PC-9 (cell line): ENCODE data around the gene BABAM1. TPM values are rescaled to one million over a fixed set of nuclear protein-coding genes. Genes with fewer than 3 reads are reported as not detected.

Experiments
- BruUV-seq: library from RNA; stranded (reverse); fragments of 400-500 nt; replicated peaks from 2 replicates; lab custom pipeline; 2021; lab: Mats Ljungman, UMichigan
- CTCF ChIA-PET: fragments of 300-600 bp; sonication (Branson Sonifier 250); formaldehyde crosslinking; loops from one replicate; lab custom pipeline; 2022; ENCODE audit warnings: antibody characterized with exemption; lab: Charles Lee
- POLR2A ChIA-PET: fragments of 300-600 bp; sonication (Branson Sonifier 250); formaldehyde crosslinking; loops from one replicate; lab custom pipeline; 2022; ENCODE audit warnings: antibody characterized with exemption; ENCODE audit not compliant: unreplicated experiment; lab: Charles Lee
- DNase-seq, 2 experiments: peaks; one replicate each; pipeline versions ENCODE4 v3.0.0 to v3.0.0-alpha.2; 2015 to 2022; ENCODE audit warnings: mixed read lengths in 1 of 2
- H2AFZ ChIP-seq: fragments of 200-600 bp; sonication (generic); 2 replicates; pipeline ENCODE4 v1.8.1; 2017; ENCODE audit warnings: antibody characterized with exemption
- H3F3A ChIP-seq: fragments of 200-600 bp; sonication (generic); 2 replicates; pipeline ENCODE4 v1.8.1; 2017; ENCODE audit warnings: antibody characterized with exemption, mild to moderate bottlenecking, low read depth; ENCODE audit not compliant: insufficient read depth
- H3K27ac ChIP-seq: fragments of 200-600 bp; sonication (generic); 2 replicates; pipeline ENCODE4 v1.6.1; 2016; ENCODE audit warnings: mixed run types
- H3K27me3 ChIP-seq: fragments of 200-600 bp; sonication (generic); 2 replicates; pipeline ENCODE4 v1.6.1; 2016; ENCODE audit warnings: low read depth, mixed run types; ENCODE audit not compliant: insufficient read depth
- H3K36me3 ChIP-seq: fragments of 200-600 bp; sonication (generic); 2 replicates; pipeline ENCODE4 v1.6.1; 2016; ENCODE audit warnings: low read depth, mixed run types
- H3K4me1 ChIP-seq: fragments of 200-600 bp; sonication (generic); replicated peaks from 2 replicates; pipeline ENCODE4 v1.6.1; 2016; ENCODE audit warnings: mixed run types; ENCODE audit not compliant: insufficient read depth
- H3K4me2 ChIP-seq: fragments of 200-600 bp; sonication (generic); 2 replicates; pipeline ENCODE4 v1.6.1; 2017; ENCODE audit warnings: mixed run types
- H3K4me3 ChIP-seq: fragments of 200-600 bp; sonication (generic); 2 replicates; pipeline ENCODE4 v1.6.1; 2016; ENCODE audit warnings: mixed run types
- H3K79me2 ChIP-seq: fragments of 200-600 bp; sonication (generic); 2 replicates; pipeline ENCODE4 v1.6.1; 2017; ENCODE audit warnings: low read depth, mixed run types
- H3K9me2 ChIP-seq: fragments of 200-600 bp; sonication (generic); 2 replicates; pipeline ENCODE4 v1.8.1; 2017; ENCODE audit warnings: mild to moderate bottlenecking; ENCODE audit not compliant: insufficient read depth
- H3K9me3 ChIP-seq: fragments of 200-600 bp; sonication (generic); 2 replicates; pipeline ENCODE4 v1.8.1; 2016; ENCODE audit warnings: low read depth; ENCODE audit not compliant: insufficient read depth
- H4K20me1 ChIP-seq: fragments of 200-600 bp; sonication (generic); 2 replicates; pipeline ENCODE4 v1.8.1; 2017; ENCODE audit not compliant: insufficient read depth
- CTCF ChIP-seq: fragments of 200-600 bp; sonication (generic); conservative IDR thresholded peaks from 2 replicates; pipeline ENCODE4 v1.6.1; 2017; ENCODE audit warnings: mixed run types, antibody characterized with exemption, mild to moderate bottlenecking, moderate library complexity
- EZH2 ChIP-seq: fragments of 200-600 bp; sonication (generic); IDR thresholded peaks from 2 replicates; pipeline ENCODE4 v1.8.0; 2017; ENCODE audit warnings: antibody characterized with exemption, low read depth
- intact Hi-C: fragments of 100-400 bp; cut with micrococcal nuclease; formaldehyde crosslinking; loops from one replicate; pipeline ENCODE4 v1.10.0; 2022; ENCODE audit not compliant: unreplicated experiment
- total RNA-seq: library from RNA; stranded (reverse); gene quantifications from 2 replicates; pipeline ENCODE4 v1.2.3, GENCODE V29; 2021

BABAM1 gene
- total RNA-seq, 1 experiment from 2014 or later = 127 TPM

DNA sequence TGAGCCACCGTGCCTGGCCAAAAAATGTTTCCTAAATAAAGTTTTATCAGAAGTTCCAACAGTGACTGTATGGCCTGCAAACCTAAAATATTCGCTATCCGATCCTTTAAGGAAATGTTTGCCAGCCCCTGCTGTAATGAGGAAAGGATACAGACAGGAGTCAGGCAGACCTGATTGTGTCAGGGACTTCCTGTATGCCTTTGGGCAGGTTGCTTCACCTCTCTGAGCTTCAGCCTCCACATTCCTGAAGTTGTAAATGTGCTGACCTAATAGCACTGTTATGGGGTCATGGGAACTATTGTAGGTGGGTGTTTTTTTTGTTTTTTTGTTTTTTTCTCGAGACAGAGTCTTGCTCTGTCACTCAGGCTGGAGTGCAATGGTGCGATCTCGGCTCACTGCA lies 29.7 kb downstream of the BABAM1 start:
- Histone ChIP-seq H3K4me3 (no peak overlapping the region), H3K79me2 (peaks cover 48% of the 10 kb centered on the region), H3K4me1 (peaks cover 35% of the 10 kb centered on the region), H3K9me2 (no peaks in the 10 kb centered on the region), H3K27ac (peak overlapping the region; percentile 57), H2AFZ (no peak overlapping the region), H3K9me3 (no peaks in the 10 kb centered on the region), H3K36me3 (no peaks in the 10 kb centered on the region; the same call in 1 of the 2 replicates), H3F3A (peaks cover 63% of the 10 kb centered on the region), H3K27me3 (no peaks in the 10 kb centered on the region), H3K4me2 (peak overlapping the region; percentile 17; the same call in 1 of the 2 replicates), H4K20me1 (0 out of 2 replicates have a peak, but pooled peaks cover 5% of the 10 kb centered on the region)
- intact Hi-C loops = loop anchor here (1.0 kb wide), 1 partner anchor 172 kb away; no protein-coding TSS in a partner anchor
- BruUV-seq = no TSS peak
- peak in 1 of 2 experiments; percentile 84 for DNase-seq
- CTCF ChIA-PET = interaction anchor here (0.6 to 0.7 kb wide), 3 partner anchors 29 to 512 kb away, joined by 3 to 11 read pairs (median 7); no protein-coding TSS in a partner anchor
- no peak for TF ChIP-seq EZH2
- no peak for TF ChIP-seq CTCF
- POLR2A ChIA-PET = no interaction called here

- no TSS peak for BruUV-seq
- Histone ChIP-seq H3K4me3 (no peak overlapping the region), H3K79me2 (peaks cover 35% of the 10 kb centered on the region), H3K4me2 (no peak overlapping the region), H4K20me1 (no peaks in the 10 kb centered on the region), H2AFZ (no peak overlapping the region), H3K27me3 (no peaks in the 10 kb centered on the region), H3K27ac (no peak overlapping the region), H3K36me3 (no peaks in the 10 kb centered on the region; the same call in 1 of the 2 replicates), H3K9me3 (no peaks in the 10 kb centered on the region), H3K9me2 (no peaks in the 10 kb centered on the region), H3F3A (peaks cover 49% of the 10 kb centered on the region), H3K4me1 (peaks cover 42% of the 10 kb centered on the region)
- intact Hi-C loops = loop anchor here (10.0 kb wide), 1 partner anchor 586 kb away; the partner anchor contains the start of gene NWD1
- DNase-seq = no peak
- TF ChIP-seq EZH2 (no peak), CTCF (no peak)
- ChIA-PET CTCF (no interaction called here), POLR2A (interaction anchor here (0.6 to 0.7 kb wide), 2 partner anchors 16 to 37 kb away, joined by 3 to 20 read pairs; no protein-coding TSS in a partner anchor)
Observed at GRCh38 chr19:17300992-17301619, 33.9 kb downstream of the BABAM1 start.

- H3K4me2 ChIP-seq = peak overlapping the region; percentile 90
- no peaks in the 10 kb centered on the region for H4K20me1 ChIP-seq
- peaks cover 40% of the 10 kb centered on the region for H3K4me1 ChIP-seq
- H3K9me2 ChIP-seq = no peaks in the 10 kb centered on the region
- TSS peak; percentile 32 for BruUV-seq
- H2AFZ ChIP-seq = peak overlapping the region; percentile 71
- no peak for TF ChIP-seq EZH2
- no peak for TF ChIP-seq CTCF
- H3K4me3 ChIP-seq = peak overlapping the region; percentile 67
- H3K36me3 ChIP-seq = no peaks in the 10 kb centered on the region; the same call in 1 of the 2 replicates
- POLR2A ChIA-PET = interaction anchor here (0.6 kb wide), 1 partner anchor 630 kb away, joined by 3 read pairs; the partner anchor contains the start of gene CCDC124
- peaks cover 35% of the 10 kb centered on the region for H3F3A ChIP-seq
- DNase-seq = peak in 1 of 2 experiments; percentile 72
- H3K79me2 ChIP-seq = peaks cover 50% of the 10 kb centered on the region
- H3K9me3 ChIP-seq = no peaks in the 10 kb centered on the region
- intact Hi-C loops = loop anchor here (10.0 kb wide), 1 partner anchor 588 kb away; the partner anchor contains the start of gene NWD1
- H3K27ac ChIP-seq = no peak overlapping the region
- CTCF ChIA-PET = interaction anchor here (0.5 to 0.6 kb wide), 2 partner anchors 382 to 557 kb away, joined by 3 to 6 read pairs; no protein-coding TSS in a partner anchor
- H3K27me3 ChIP-seq = no peaks in the 10 kb centered on the region
Observed at GRCh38 chr19:17302391-17303166, 35.3 kb downstream of the BABAM1 start.
